ENCODE results near the gene PSTK. TPM values are rescaled to one million over a fixed set of nuclear protein-coding genes. Genes with fewer than 3 reads are reported as not detected.

The PSTK gene
- total and polyA plus RNA-seq, 8 donors: 1.2 to 11.6 (median 4.1) TPM; not detected in 2

- peaks cover 13 to 35% (median 26%) of the 10 kb centered on the region in 4 donors for H3K4me1 ChIP-seq
- no peak overlapping the region for H3K27ac ChIP-seq
- TF ChIP-seq, protein P1, sequence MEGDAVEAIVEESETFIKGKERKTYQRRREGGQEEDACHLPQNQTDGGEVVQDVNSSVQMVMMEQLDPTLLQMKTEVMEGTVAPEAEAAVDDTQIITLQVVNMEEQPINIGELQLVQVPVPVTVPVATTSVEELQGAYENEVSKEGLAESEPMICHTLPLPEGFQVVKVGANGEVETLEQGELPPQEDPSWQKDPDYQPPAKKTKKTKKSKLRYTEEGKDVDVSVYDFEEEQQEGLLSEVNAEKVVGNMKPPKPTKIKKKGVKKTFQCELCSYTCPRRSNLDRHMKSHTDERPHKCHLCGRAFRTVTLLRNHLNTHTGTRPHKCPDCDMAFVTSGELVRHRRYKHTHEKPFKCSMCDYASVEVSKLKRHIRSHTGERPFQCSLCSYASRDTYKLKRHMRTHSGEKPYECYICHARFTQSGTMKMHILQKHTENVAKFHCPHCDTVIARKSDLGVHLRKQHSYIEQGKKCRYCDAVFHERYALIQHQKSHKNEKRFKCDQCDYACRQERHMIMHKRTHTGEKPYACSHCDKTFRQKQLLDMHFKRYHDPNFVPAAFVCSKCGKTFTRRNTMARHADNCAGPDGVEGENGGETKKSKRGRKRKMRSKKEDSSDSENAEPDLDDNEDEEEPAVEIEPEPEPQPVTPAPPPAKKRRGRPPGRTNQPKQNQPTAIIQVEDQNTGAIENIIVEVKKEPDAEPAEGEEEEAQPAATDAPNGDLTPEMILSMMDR (IDR thresholded peaks at IDR 0.05): no peak
- no peak for TF ChIP-seq POLR2A (IDR thresholded peaks at IDR 0.05)
- TF ChIP-seq EP300 (IDR thresholded peaks at IDR 0.05): no peak
- no peak for TF ChIP-seq POLR2AphosphoS5 (IDR thresholded peaks at IDR 0.05)
- H3K27me3 ChIP-seq: no peaks in the 10 kb centered on the region
- DNase-seq: peak in 1 of 2 donors; percentile 9
- peaks cover 0 to 5% (median 0%) of the 10 kb centered on the region in 4 donors for H3K9me3 ChIP-seq
- H3K36me3 ChIP-seq: no peaks in the 10 kb centered on the region
- intact Hi-C loops (cut with DNase I; ENCODE audit: low total_unique reads): no loop called here
- WGBS, 5 donors: 82 to 94% (median 86%) methylated on average over 1 of the region's 1 CpG
- H3K4me3 ChIP-seq: no peak overlapping the region
These were observed 24.3 kb upstream of the PSTK start for GRCh38 chr10:122955892-122956291.

DNA sequence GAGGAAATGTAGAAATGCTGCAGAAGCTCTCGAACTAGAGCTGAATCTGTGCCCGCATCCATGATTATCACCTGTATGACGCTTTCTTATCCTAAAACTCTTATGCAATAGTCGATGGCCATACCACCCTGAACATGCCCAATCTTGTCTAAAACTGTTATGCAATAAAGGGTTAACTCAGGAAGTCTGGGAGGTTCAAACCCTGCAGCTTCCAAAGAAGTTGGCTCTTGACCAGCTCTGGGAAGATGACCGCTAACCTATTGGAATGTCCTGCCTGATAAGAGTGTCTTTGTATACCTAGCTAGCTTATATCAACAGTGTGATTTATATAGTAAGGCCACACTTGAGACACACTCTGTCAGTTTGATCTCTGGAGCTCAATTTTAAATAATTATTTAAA is 22.7 kb upstream of the PSTK start:
- peaks cover 0 to 5% (median 0%) of the 10 kb centered on the region in 4 donors for H3K9me3 ChIP-seq
- H3K4me1 ChIP-seq: peaks cover 13 to 22% (median 19%) of the 10 kb centered on the region in 4 donors
- TF ChIP-seq POLR2A (IDR thresholded peaks at IDR 0.05): no peak
- TF ChIP-seq POLR2AphosphoS5 (IDR thresholded peaks at IDR 0.05): no peak
- TF ChIP-seq EP300 (IDR thresholded peaks at IDR 0.05): no peak
- TF ChIP-seq, protein P1 (IDR thresholded peaks at IDR 0.05): no peak
- H3K27me3 ChIP-seq: no peaks in the 10 kb centered on the region
- no peaks in the 10 kb centered on the region for H3K36me3 ChIP-seq
- 71 to 81% (median 76%) methylated on average over 5 of the region's 5 CpGs for WGBS, 5 donors
- intact Hi-C loops (cut with DNase I; ENCODE audit: low total_unique reads): no loop called here
- peak in 1 of 2 donors; percentile 5 for DNase-seq
- H3K27ac ChIP-seq: no peak overlapping the region
- no peak overlapping the region for H3K4me3 ChIP-seq

DNA sequence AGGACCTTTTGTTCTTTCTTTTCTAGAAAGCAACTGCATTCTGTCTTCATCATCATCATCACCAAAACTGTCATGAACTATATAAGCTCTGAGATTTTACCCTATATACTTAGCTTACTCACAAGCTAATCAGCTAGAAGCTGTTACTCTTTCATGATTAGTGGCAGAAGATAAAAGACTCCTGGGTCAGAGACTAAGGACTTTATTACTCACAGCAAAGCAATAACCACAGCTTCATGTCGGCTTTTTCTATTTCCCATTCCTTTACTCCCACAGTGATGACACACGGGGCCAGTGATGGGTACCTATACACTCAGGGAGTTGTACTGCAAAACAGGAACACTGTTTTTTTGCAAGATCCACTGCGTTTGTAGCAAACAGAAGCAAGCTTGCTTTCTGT is 17.8 kb upstream of the PSTK start:
- no peaks in the 10 kb centered on the region for H3K4me1 ChIP-seq
- H3K4me3 ChIP-seq: no peak overlapping the region
- DNase-seq: no peak
- H3K27me3 ChIP-seq: no peaks in the 10 kb centered on the region
- TF ChIP-seq POLR2A (IDR thresholded peaks at IDR 0.05) (no peak), POLR2AphosphoS5 (IDR thresholded peaks at IDR 0.05) (no peak), EP300 (IDR thresholded peaks at IDR 0.05) (no peak)
- TF ChIP-seq, protein P1 (IDR thresholded peaks at IDR 0.05): no peak
- 66 to 82% (median 76%) methylated on average over 3 of the region's 3 CpGs for WGBS, 5 donors
- intact Hi-C loops (cut with DNase I; ENCODE audit: low total_unique reads): no loop called here
- no peak overlapping the region for H3K27ac ChIP-seq
- H3K9me3 ChIP-seq: peaks cover 0 to 41% (median 13%) of the 10 kb centered on the region in 4 donors
- no peaks in the 10 kb centered on the region for H3K36me3 ChIP-seq

DNA sequence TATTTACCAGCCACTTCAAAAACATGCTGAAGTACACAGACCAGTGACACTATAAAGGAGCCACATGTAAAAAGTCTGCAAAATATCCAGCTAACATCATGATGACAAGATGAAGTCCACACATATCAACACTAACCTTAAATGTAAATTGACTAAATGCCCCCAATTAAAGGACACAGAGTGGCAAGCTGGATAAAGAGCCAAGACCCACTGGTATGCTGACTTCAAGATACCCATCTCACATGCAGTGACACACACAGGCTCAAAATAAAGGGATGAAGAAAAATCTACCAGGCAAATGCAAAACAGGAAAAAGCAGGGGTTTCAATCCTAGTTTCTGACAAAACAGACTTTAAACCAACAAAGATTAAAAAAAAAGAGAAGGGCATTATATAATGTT is 13.3 kb upstream of the PSTK start:
- no peaks in the 10 kb centered on the region for H3K4me1 ChIP-seq
- intact Hi-C loops (cut with DNase I; ENCODE audit: low total_unique reads): no loop called here
- no peaks in the 10 kb centered on the region for H3K36me3 ChIP-seq
- no peak overlapping the region for H3K4me3 ChIP-seq
- no peak overlapping the region for H3K27ac ChIP-seq
- H3K9me3 ChIP-seq: peaks cover 0 to 56% (median 16%) of the 10 kb centered on the region in 4 donors
- TF ChIP-seq EP300 (IDR thresholded peaks at IDR 0.05) (no peak), POLR2AphosphoS5 (IDR thresholded peaks at IDR 0.05) (no peak), POLR2A (IDR thresholded peaks at IDR 0.05) (no peak)
- TF ChIP-seq, protein P1 (IDR thresholded peaks at IDR 0.05): no peak
- H3K27me3 ChIP-seq: no peaks in the 10 kb centered on the region
- DNase-seq: no peak

Data from stomach (tissue), 9 donors.